Caki2 (cell line): ENCODE measurements around the gene MAP7D1. TPM values are rescaled to one million over a fixed set of nuclear protein-coding genes. Genes with fewer than 3 reads are reported as not detected.

Experiments
- DNase-seq: peaks from one replicate; pipeline ENCODE4 v3.0.0-alpha.2; 2015; ENCODE audit warnings: low read depth
- in situ Hi-C: cut with HindIII; loops from 2 replicates; pipeline ENCODE4 v1.10.0; 2016; ENCODE audit warnings: low sequenced_read_pairs, low pct_unique_long_range_greater_than_20kb, mixed read lengths
- total RNA-seq: library from RNA; depleted of rRNA; stranded (reverse); fragments of >200 nt; shearing (Covaris generic); gene quantifications from 2 replicates; pipeline ENCODE4 v1.2.3, GENCODE V29; 2014; ENCODE audit warnings: low replicate concordance

The MAP7D1 gene
- total RNA-seq, 1 experiment from 2014 or later: 73.0 TPM

DNA sequence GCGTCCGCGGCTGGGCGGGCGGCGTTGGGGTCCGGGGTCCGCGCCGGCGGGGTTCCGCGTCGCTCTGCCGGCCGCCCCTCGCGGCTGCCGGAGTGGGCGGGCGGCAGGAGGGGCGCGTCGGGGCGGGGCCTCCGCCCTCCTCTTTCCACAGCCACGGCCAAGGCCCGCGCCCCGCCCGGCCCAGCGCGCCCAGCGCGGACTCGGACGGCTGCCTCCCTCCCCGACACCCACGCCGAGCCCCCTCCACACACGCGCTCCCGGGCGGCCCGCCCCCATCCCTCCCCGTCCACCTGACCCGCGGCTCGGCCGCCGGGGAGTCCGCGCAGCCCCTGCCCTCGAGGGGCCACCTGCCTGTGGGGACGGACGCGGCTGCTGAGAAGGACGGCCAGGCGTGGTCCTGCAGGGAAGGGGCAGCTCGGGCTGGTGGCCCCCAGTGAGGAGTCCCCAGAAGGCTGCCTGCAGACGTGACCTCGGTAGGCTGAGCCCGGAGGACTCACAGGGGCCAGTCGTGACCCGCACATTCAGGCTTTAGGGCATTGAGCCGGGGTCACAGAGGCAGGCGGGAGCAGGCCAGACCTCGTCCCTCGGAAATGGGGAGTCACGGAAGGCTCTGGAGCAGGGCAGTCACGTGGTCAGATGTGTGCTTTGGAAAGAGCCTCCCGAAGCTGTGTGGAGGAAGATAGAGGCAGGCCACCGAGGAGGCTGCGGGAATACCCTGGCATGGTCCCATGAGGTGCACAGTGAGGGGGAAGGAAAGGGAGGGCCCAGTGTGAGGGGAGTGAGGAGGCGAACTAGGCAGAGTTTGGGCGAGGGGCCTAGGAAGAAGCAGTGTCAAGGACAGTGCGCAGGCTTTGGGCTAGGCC is 30.6 kb upstream of the MAP7D1 start, which contains the start of gene COL8A2:
Gene COL8A2, minus strand, starts transcription at position 94 of the 863 bp plus-strand sequence. CDS start 24,980 bp downstream, outside the sequence.
- in situ Hi-C loops: no loop called here
- no peak for DNase-seq

DNA sequence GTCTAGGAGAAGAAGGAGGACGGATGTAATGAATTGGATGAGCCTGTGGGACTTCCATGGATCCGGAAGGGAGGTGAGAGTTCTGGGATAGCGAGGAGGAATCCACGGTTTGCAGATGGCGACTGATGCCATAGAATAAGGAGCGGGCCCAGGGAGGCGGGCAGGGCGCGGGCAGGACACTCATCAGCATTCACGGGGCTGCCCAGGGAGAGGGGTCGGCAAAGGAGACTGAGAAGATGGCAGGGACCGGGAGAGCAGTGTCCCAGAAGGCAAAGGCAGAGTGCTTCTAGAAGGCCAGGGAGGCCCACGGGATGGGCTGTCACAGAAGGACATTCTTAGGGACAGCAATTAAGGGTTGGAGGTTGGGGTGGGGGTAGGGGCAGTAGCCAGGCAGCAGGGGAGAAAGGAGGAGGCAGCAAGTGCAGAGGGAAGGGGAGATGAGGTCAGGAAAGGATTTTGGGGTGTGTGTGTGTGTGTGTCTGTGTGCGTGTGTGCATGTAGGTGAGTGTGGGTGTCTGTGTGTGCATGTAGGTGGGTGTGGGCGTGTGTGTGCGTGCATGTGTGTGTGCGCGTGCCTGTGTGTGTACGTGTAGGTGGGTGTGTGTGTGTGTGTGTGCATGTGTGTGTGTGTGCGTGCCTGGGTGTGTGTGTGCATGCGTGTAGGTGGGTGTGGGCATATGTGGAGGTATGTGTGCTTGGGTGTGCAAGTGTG is 29.8 kb upstream of the MAP7D1 start:
- in situ Hi-C loops: no loop called here
- DNase-seq: no peak

DNA sequence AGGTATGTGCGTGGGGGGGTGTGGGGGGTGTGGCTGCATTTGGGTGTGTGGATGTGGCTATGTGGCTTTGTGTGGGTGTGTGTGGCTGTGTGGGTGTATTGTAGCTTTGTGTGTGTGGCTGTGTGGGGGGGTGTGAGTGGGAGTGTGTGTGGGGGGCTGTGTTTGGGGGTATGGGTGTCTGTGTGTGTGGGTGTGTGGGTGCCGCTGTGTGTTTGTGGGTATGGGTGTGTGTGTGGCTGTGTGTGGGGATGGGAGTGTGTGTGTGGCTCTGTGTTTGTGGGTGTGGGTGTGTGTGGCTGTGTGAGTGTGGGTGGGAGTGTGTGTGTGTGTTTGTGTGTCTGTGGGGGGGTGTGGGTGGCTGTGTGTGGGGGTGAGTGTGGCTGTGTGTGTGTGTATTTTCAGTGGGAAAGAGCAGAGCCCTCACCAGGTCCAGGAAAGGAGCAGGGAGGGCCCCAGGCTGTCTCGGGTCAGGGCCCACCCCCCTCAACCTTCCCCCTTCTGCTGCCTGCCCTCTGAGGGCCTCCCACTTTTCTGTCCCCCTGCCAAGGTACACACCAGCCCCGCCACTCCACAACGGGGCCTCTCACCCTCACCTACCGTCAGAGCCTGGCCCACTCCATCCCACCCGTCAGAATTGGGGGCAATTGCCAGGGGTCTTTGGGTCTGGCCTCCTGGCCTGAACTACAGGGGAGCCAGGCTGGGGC is 29.0 kb upstream of the MAP7D1 start:
- no peak for DNase-seq
- in situ Hi-C loops: no loop called here

DNA sequence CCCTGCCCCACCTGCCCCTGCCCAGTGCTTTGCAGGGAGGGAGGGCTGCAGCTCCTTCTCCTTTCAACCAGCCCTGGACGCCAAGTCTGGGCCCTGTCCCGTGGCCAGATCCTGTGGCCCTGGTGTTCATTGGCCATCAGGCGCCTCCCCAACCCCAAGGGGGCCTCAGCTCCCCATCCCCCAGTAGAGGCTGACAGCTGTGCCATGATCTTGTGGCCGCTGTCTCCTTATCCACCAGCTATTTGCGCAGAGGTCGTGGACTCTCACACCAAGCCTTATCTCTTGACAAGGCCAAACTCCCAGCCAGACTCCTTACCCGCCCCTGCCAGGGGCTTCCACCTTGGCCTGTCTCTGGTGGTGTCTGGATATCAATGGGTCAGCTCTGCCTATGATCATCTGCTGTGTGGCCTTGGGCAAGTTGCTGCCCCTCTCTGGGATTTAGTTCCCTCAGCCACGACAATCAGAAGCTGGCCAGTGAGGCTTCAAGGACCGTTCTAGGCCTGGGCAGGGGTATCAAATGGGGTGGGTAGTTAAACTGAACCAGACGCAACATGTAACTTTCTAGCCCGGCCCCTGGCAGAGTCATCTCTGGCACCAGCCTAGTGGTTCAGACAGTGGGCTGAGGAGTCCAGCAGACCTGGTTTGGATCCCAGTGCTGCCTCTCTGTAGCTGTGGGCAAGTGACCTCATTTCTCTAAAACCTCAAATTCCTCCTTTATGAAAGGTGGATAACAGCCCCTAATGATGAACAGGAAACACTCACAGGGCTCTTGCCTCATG is 27.6 kb upstream of the MAP7D1 start:
- in situ Hi-C loops: no loop called here
- DNase-seq: no peak

DNA sequence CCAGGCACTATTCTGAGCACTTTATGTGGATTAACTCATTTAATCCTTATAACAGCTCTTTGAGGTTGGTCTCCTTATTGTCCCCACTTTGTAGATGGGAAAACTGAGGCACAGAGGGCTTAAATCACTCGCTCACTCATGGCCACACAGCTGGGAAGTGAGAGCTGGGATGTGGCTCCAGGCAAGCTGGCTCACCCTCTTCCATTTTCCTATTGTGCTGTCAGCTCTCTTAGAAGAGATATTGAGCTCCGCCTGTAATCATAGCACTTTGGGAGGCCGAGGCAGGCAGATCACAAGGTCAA is 27.1 kb upstream of the MAP7D1 start:
- no peak for DNase-seq
- in situ Hi-C loops: no loop called here

DNA sequence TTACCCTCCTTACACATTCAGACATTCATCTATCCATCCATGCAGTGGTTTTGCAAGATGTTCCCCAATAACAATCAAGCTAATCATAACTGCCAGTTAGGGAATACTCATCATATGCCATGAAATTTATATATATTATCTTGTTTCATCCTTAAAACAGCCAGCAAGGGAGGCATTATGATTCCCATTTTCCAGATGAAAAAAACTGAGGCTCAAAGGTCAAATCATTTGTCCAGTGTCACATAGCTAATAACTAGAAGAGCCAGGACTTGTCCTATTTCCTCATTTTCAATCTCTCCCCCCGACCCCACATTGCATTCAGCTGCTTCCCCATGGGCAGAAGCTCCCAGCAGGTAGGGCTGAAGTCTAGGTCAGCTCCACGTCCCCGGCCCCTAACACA is 23.9 kb upstream of the MAP7D1 start:
- in situ Hi-C loops: no loop called here

DNA sequence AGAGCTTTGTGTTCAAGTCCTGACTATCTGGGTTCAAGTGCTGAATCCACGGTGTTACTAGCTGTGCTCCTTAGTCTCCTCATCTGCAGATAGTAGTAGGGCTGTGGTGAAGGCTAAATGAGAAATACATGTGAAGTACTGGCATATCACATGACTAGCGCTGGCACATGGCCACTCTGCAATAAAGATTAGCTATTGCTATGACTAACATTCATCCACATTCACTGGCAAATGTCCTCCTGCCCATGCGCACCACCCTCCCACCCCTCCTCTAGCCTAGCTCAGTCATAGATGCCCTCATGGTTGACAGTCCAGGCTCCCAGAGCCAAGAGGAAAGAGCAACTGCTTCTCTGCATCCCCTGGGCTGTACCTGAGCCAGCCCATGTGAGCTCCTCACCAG is 22.5 kb upstream of the MAP7D1 start:
- in situ Hi-C loops: no loop called here
- DNase-seq: peak; percentile 82

More for the DNA sequence above, 23.9 kb upstream of the MAP7D1 start:
- no peak for DNase-seq

DNA sequence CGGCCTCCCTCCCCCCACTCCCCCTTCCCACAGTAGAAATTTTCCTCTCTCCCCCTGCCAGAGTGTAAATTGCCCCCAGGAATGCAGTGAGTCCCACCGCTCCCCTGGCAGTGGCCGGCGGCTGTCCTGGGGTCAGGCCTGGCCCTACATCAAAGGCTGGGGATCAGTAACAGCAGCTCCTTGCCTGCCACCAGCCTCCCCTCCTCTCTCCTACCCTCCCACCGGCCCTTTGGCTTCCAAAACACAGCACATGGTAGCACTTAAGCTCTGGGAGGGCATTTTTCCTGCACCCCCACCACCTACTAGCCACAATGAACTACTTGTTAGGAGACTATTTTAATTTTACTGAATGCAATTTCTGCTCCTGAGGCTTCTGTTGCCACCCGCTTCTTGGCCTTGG is 21.9 kb upstream of the MAP7D1 start:
- in situ Hi-C loops: no loop called here
- DNase-seq: no peak

DNA sequence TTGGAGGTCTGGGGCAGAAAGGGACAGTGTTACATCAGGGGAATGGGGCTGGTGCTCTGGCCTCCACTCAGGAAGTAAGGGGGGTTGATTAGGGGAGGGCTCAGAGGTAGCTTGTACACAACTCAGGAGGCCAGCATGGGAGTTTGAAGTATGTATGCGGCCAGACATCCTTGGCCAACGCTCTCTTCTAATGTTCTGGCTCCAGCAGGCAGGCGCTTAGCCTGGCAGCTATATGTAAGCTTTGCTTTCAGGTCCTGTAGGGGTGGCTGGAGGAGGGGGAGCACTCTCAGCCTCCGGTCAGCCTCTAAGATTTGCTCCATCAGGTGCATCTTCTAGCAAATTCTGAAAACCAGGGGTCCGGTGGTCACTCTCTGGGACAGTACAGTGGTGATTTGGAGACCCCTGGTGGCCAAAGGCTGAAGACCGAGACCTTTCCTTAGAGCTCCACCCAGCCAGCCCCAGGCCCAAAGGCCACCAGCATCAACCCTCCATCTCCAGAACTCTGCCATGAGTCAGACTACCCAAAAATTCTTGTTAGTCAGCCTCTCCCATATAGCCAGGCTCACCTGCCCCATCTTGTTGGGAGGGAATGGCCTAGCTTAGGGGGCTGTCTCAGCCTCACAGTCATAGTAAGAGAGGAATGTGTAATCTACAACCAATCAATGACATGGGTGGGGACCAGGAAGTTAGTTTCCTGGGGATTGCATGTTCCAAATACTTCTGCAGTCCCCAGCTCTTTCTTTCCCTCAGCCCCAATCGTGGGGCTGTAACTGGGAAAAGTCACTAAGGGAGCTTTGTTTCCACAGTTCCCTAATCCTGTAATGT is 21.2 kb upstream of the MAP7D1 start:
- in situ Hi-C loops: no loop called here
- peak; percentile 27 for DNase-seq

DNA sequence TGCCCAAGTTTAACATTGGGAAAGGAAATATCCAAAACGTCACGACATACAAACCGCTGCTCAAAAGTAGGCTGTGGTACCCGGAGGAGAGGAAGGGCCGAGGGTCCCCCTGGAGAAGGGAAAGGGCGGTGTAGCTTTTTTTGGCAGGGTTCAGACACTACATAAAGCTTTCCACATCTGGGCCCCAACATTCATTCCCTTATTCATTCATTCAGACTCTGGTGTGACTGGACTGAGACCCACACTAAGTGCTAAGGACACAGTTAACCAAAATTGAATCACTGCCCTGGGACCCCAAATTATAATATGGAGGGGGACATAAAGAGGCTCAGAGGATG is 20.7 kb upstream of the MAP7D1 start:
- in situ Hi-C loops: no loop called here

DNA sequence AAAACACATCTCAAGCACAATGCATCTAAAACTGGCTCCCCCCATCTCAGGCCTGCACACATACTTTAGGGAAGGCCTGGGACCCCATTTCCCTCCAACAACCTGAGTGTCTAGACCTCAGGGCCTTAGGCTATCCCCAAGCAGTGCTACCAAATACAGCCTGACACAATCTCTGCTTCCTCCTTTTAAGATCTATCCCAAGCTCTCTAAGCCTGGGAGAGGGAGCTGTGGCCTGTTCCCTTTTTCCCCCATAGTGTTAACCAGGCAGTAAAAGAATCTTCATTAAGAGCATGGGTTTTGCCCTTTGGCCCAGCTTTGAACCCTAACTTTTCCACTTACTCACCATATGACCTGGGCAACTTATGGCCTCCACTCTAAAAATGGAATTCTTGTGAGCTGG is 20.2 kb upstream of the MAP7D1 start:
- no peak for DNase-seq
- in situ Hi-C loops: no loop called here

More for the DNA sequence above, 20.7 kb upstream of the MAP7D1 start:
- DNase-seq: no peak

DNA sequence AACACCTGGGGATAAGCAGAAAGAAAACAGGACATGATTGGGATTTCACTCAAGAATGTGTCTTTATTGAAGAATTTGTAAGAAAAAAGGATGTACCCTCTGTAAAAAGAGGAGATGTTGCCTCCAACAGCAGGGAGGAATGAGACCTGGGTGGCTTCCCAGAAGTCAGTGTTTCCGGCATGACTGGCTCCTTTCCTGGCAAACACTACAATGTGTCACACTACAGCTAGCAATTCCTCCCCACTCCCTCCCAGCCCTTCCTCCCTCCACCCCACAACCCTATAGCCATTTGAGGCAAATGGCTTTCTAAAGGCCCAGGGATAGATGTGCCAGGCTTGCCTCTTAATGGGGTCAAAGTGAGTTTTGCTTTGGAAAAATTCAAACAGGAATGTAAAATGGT is 19.4 kb upstream of the MAP7D1 start:
- in situ Hi-C loops: no loop called here
- no peak for DNase-seq

DNA sequence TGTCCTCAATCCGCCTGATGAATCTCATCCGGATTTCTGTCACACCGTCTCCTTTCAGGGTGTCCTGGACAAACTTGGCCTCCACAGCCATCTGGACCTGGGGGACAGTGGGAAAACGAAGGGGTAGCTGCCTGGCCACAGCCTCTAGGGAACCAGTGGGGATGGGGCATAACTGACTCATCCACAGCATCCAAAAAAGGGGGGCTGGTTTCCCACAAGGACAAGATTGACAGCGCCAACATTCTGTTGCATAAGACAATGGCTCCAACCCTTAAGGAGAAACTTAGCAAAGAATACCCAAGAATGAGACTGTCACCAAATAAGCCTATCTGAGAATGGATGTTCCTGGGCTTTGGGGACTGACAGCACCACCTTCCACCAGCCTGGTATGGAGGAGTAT is 18.7 kb upstream of the MAP7D1 start:
- DNase-seq: no peak
- in situ Hi-C loops: no loop called here

DNA sequence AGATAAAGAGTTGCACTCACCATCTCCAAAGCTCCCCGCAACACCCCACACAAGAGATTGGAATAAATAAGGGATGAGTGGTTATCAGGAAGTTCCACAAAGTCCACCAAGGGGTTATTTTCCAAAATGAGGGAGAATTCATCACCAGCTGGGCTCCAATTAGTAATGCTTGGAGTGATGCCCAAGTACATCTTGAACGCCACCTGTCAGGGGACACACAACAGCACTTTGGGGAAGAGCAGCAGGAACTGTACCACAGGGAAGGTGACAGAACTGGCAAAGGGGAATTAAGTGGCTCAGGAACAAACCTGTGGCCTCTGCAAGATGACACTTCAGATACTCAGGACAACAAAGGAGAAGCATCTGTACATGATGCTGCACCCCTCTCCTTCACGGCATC is 18.2 kb upstream of the MAP7D1 start:
- in situ Hi-C loops: no loop called here
- no peak for DNase-seq

DNA sequence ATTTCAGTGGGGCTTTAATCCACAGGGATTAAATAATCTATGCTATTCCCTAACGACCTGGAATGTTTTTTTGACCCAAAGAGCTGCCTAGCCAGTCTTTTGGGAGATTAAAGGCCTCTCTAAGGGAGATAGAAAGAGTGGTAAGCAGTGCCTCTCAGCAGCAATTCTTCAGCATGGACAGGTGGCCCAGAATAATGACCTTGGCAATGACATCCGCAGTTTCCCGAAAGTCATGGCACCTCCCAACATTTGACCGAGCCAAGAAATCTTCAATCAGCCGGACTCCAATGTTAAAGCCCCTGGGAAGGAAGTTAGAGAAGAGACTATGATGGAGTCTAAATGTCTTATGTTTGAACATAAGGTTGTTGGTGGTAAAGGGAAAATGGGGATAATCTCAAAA is 16.4 kb upstream of the MAP7D1 start:
- in situ Hi-C loops: no loop called here
- no peak for DNase-seq

DNA sequence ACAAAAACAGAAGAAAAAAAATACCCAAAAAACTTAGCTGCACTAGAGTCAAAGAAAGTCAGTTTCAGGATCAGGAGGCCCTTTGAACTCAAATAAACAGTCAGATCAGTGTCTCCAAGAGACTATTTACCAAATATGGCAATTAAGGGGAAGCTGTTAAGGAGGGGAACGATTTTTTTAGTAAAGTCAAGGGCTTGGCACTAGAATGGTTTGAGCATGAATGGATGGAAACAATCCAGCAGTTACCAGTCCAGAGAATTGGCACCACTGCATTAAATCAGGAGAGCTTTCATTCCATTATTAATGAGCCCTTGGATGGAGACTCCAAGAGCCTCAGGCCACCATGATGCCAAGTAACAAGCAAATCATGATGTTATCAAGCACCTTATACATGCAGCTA is 13.8 kb upstream of the MAP7D1 start:
- in situ Hi-C loops: no loop called here
- no peak for DNase-seq

DNA sequence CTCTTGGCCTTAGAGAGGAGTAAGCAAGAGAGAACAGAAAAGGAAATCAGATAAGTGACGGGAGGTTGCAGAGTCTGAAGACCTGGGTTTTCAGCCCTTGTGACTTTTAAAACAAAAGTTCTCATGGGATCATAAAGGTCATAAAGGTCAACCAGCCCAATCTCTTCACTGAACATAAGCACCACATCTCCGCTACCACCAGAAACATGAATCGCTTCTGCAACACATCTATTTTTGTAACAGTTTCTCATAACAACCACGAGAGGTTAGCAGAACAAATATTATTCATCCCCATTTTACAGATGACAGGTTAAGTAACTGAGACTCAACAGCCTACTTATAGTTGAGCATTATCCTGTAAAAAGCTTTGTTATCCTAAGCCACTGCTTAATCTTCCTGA is 12.5 kb upstream of the MAP7D1 start:
- in situ Hi-C loops: no loop called here
- no peak for DNase-seq

DNA sequence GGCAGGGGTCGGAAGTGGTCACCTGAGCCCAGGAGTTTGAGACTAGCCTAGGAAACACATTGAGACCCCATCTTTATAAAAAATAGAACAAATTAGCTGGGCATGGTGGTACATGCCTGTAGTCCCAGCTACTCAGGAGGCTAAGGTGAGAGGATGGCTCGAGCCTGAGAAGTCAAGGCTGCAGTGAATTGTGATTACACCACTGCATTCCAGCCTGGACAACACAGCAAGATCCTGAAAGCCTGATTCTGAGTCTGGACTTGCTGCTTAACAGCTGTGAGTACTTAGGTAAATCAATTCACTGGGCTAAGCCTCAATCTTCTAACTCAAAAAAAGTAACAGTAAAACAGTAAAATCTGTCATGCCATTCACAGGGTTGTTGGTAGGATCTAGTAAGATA is 11.5 kb upstream of the MAP7D1 start:
- in situ Hi-C loops: no loop called here
- no peak for DNase-seq
